Measurements from ENCODE around the gene PARP9.

The PARP9 gene

DNA sequence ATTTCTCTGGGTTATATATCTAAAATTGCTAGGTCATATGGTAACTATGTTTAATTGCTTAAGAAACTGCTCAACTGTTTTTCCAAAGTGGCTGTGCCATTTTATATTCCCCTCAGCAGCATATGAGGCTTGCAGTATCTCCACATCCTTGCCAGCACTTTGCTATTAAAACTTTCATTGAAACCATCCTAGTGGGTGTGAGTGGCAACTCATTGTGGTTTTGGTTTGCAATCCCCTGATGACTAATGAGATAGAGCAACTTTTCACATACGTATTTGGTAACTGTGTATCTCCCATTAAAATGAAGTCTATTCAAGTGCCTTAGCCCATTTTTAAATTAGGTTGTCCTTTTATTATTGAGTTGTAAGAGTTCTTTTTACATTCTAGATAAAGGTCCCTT, 66.7 kb downstream of the PARP9 start:
- peak overlapping the region; percentile 34; the same call in 1 of the 2 replicates for H3K4me2 ChIP-seq
- H3K4me1 ChIP-seq (ENCODE audit: low read depth, poor library complexity, severe bottlenecking) = peaks cover 29% of the 10 kb centered on the region

DNA sequence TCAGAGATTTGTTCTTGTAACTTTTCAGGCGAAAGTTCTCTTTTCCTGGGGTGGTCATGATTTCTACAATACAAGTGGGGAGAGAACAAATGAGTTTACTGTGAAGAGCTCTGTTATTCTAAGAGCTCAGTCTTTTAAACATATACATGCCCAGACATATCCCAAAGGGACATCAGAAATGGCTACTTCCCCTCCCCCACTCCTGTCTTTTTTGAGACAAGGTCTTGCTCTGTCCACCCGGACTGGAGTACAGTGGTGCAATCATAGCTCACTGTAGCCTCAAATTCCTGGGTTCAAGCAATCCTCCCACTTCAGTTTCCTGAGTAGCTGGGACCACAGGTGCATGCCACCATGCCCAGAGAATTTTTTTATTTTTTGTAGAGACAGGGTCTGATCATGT, 67.6 kb downstream of the PARP9 start:
- peaks cover 2% of the 10 kb centered on the region; the same call in 1 of the 2 replicates for H3K36me3 ChIP-seq (ENCODE audit: insufficient read depth)
- no peak overlapping the region for H3K4me3 ChIP-seq (IDR thresholded peaks at IDR 0.05; ENCODE audit: insufficient read depth, low read depth, low read length)
- H2AFZ ChIP-seq (ENCODE audit: low read depth) = no peak overlapping the region
- peaks cover 27% of the 10 kb centered on the region for H4K20me1 ChIP-seq (ENCODE audit: insufficient read depth)
- peaks cover 29% of the 10 kb centered on the region for H3K4me1 ChIP-seq (ENCODE audit: low read depth, poor library complexity, severe bottlenecking)
- peaks cover 19% of the 10 kb centered on the region; the same call in 1 of the 2 replicates for H3K79me2 ChIP-seq (ENCODE audit: insufficient read depth, low read depth)
- H3K27ac ChIP-seq = no peak overlapping the region
- no peak overlapping the region for H3K9ac ChIP-seq
- TF ChIP-seq, protein P1, sequence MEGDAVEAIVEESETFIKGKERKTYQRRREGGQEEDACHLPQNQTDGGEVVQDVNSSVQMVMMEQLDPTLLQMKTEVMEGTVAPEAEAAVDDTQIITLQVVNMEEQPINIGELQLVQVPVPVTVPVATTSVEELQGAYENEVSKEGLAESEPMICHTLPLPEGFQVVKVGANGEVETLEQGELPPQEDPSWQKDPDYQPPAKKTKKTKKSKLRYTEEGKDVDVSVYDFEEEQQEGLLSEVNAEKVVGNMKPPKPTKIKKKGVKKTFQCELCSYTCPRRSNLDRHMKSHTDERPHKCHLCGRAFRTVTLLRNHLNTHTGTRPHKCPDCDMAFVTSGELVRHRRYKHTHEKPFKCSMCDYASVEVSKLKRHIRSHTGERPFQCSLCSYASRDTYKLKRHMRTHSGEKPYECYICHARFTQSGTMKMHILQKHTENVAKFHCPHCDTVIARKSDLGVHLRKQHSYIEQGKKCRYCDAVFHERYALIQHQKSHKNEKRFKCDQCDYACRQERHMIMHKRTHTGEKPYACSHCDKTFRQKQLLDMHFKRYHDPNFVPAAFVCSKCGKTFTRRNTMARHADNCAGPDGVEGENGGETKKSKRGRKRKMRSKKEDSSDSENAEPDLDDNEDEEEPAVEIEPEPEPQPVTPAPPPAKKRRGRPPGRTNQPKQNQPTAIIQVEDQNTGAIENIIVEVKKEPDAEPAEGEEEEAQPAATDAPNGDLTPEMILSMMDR (conservative IDR thresholded peaks at IDR 0.05; ENCODE audit: low read depth, low read length) = no peak
- H3K27me3 ChIP-seq (ENCODE audit: insufficient read depth, low read depth) = no peaks in the 10 kb centered on the region
- no peak overlapping the region; the same call in 1 of the 2 replicates for H3K4me2 ChIP-seq

More for the DNA sequence above, 66.7 kb downstream of the PARP9 start:
- Histone ChIP-seq H3K27me3 (ENCODE audit: insufficient read depth, low read depth) (no peaks in the 10 kb centered on the region), H4K20me1 (ENCODE audit: insufficient read depth) (peaks cover 32% of the 10 kb centered on the region), H3K79me2 (ENCODE audit: insufficient read depth, low read depth) (peaks cover 28% of the 10 kb centered on the region; the same call in 1 of the 2 replicates), H3K36me3 (ENCODE audit: insufficient read depth) (peaks cover 2% of the 10 kb centered on the region; the same call in 1 of the 2 replicates), H2AFZ (ENCODE audit: low read depth) (no peak overlapping the region), H3K27ac (no peak overlapping the region), H3K9ac (no peak overlapping the region), H3K4me3 (IDR thresholded peaks at IDR 0.05; ENCODE audit: insufficient read depth, low read depth, low read length) (no peak overlapping the region)
- TF ChIP-seq, protein P1 (conservative IDR thresholded peaks at IDR 0.05; ENCODE audit: low read depth, low read length) = no peak

DNA sequence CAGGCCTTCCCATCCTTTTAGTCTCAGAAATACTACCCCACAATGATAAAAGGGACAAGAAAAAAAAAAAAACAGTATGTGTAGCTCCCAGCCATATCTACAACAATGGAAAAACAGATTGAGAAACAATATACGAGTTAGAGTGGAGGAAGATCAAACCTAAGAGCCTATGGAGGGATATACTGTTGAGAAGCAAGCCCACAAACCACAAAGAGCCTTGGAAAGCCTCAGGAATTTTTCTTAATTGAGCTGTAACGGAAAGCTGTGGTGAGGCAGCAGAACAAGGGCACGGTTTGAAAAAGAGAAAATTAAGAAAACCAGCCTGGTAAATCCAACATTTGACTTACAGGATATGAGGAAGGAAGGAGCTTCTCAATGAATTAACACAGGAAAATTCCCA, 70.8 kb downstream of the PARP9 start:
- H3K79me2 ChIP-seq (ENCODE audit: insufficient read depth, low read depth) = peaks cover 10% of the 10 kb centered on the region; the same call in 1 of the 2 replicates
- no peaks in the 10 kb centered on the region for H3K27me3 ChIP-seq (ENCODE audit: insufficient read depth, low read depth)
- peaks cover 18% of the 10 kb centered on the region for H4K20me1 ChIP-seq (ENCODE audit: insufficient read depth)
- H3K36me3 ChIP-seq (ENCODE audit: insufficient read depth) = peaks cover 2% of the 10 kb centered on the region; the same call in 1 of the 2 replicates
- no peak overlapping the region for H3K9ac ChIP-seq
- TF ChIP-seq, protein P1 (conservative IDR thresholded peaks at IDR 0.05; ENCODE audit: low read depth, low read length) = no peak
- no peak overlapping the region for H3K27ac ChIP-seq
- no peak overlapping the region for H3K4me3 ChIP-seq (IDR thresholded peaks at IDR 0.05; ENCODE audit: insufficient read depth, low read depth, low read length)
- no peak overlapping the region for H2AFZ ChIP-seq (ENCODE audit: low read depth)
- H3K4me2 ChIP-seq = no peak overlapping the region
- H3K4me1 ChIP-seq (ENCODE audit: low read depth, poor library complexity, severe bottlenecking) = peaks cover 18% of the 10 kb centered on the region

- H3K27ac ChIP-seq = no peak overlapping the region
- no peaks in the 10 kb centered on the region for H3K36me3 ChIP-seq (ENCODE audit: insufficient read depth)
- H3K4me2 ChIP-seq = no peak overlapping the region
- no peak overlapping the region for H2AFZ ChIP-seq (ENCODE audit: low read depth)
- no peaks in the 10 kb centered on the region for H3K79me2 ChIP-seq (ENCODE audit: insufficient read depth, low read depth)
- no peak overlapping the region for H3K4me3 ChIP-seq (IDR thresholded peaks at IDR 0.05; ENCODE audit: insufficient read depth, low read depth, low read length)
- H4K20me1 ChIP-seq (ENCODE audit: insufficient read depth) = peaks cover 5% of the 10 kb centered on the region; the same call in 1 of the 2 replicates
- TF ChIP-seq, protein P1 (conservative IDR thresholded peaks at IDR 0.05; ENCODE audit: low read depth, low read length) = no peak
- no peak overlapping the region for H3K9ac ChIP-seq
- H3K4me1 ChIP-seq (ENCODE audit: low read depth, poor library complexity, severe bottlenecking) = peaks cover 10% of the 10 kb centered on the region
- no peaks in the 10 kb centered on the region for H3K27me3 ChIP-seq (ENCODE audit: insufficient read depth, low read depth)
Observed at GRCh38 chr3:122488262-122488973, 75.7 kb downstream of the PARP9 start.
